Kidney glomerular epithelial cell (primary cell): ENCODE results near the gene TMEM200A.
A peak's percentile ranks its signal among the peaks of the same experiment; 100 is the strongest.
"Not testable (repeated sequence)": the region's sequence is repeated elsewhere in the genome, so short reads cannot be mapped to it uniquely, and the experiment has no call there.

ENCODE experiments used
- DNase-seq: peaks from one replicate; lab custom pipeline; 2025; lab: John Stamatoyannopoulos, UW

TMEM200A gene

GRCh38 chr6:130365166-130366106 is at the start of gene TMEM200A:
TMEM200A (plus strand) TSS chr6:130366017; CDS start chr6:130440423, 74,406 bp downstream.
- peak; percentile 13 for DNase-seq

GRCh38 chr6:130320908-130321307 is 44.9 kb upstream of the TMEM200A start:
- peak; percentile 2 for DNase-seq

- DNase-seq = peak; percentile 53
Measured at GRCh38 chr6:130322673-130323268, 43.0 kb upstream of the TMEM200A start.

- peak; percentile 9 for DNase-seq
Measured at GRCh38 chr6:130324657-130325056, 41.2 kb upstream of the TMEM200A start.

- DNase-seq = no peak
Measured at GRCh38 chr6:130326496-130326895, 39.3 kb upstream of the TMEM200A start.

- no peak for DNase-seq
Measured at GRCh38 chr6:130337534-130337933, 28.3 kb upstream of the TMEM200A start.

GRCh38 chr6:130346324-130346723 is 19.5 kb upstream of the TMEM200A start:
- DNase-seq = not testable (repeated sequence)

GRCh38 chr6:130354322-130354721 is 11.5 kb upstream of the TMEM200A start:
- no peak for DNase-seq

GRCh38 chr6:130355572-130355971 is 10.2 kb upstream of the TMEM200A start:
- no peak for DNase-seq

- DNase-seq = no peak
Measured at GRCh38 chr6:130357436-130357835, 8.4 kb upstream of the TMEM200A start.

- DNase-seq = no peak
Measured at GRCh38 chr6:130359736-130360135, 6.1 kb upstream of the TMEM200A start.

GRCh38 chr6:130362128-130362527 is 3.7 kb upstream of the TMEM200A start:
- DNase-seq = no peak

GRCh38 chr6:130364224-130364780 is 1.5 kb upstream of the TMEM200A start:
- DNase-seq = no peak

- no peak for DNase-seq
Measured at GRCh38 chr6:130366107-130367005, 539 bp downstream of the TMEM200A start.

GRCh38 chr6:130367767-130368166 is 1.9 kb downstream of the TMEM200A start:
- DNase-seq = no peak

GRCh38 chr6:130368576-130368975 is 2.8 kb downstream of the TMEM200A start:
- no peak for DNase-seq

- no peak for DNase-seq
Measured at GRCh38 chr6:130369831-130370230, 4.0 kb downstream of the TMEM200A start.

GRCh38 chr6:130371921-130372420 is 6.2 kb downstream of the TMEM200A start:
- no peak for DNase-seq

- DNase-seq = no peak
Measured at GRCh38 chr6:130372786-130373185, 7.0 kb downstream of the TMEM200A start.

GRCh38 chr6:130373992-130374391 is 8.2 kb downstream of the TMEM200A start:
- DNase-seq = no peak

- no peak for DNase-seq
Measured at GRCh38 chr6:130376936-130377335, 11.1 kb downstream of the TMEM200A start.

- DNase-seq = no peak
Measured at GRCh38 chr6:130377371-130377770, 11.6 kb downstream of the TMEM200A start.
